ENCODE measurements around the gene SGMS2. TPM values are rescaled to one million over a fixed set of nuclear protein-coding genes. Genes with fewer than 3 reads are reported as not detected.

SGMS2 gene
- total and polyA plus RNA-seq, 2 of the 13 experiments (the other 11 are each of a cell fraction or from before 2014, with no cell fraction given), result 1.2 to 1.7 TPM

DNA sequence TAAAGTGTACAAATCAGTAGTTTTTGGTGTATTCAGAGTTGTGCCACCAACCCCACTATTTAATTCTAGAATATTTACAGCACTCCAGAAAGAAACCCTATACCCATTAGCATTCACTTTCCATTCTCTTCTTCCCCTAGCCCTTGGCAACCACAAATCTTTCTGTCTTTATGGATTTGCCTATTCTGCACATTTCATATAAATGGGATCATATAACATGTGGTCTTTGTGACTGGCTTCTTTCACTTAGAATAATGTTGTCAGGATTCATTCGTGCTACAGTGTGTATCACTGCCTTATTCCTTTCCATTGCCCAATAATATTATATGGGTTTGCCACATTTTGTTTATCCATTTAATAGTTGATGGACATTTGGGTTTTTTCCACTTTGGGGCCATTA is 32.2 kb downstream of the SGMS2 start (continued):
- TF ChIP-seq, protein P1, sequence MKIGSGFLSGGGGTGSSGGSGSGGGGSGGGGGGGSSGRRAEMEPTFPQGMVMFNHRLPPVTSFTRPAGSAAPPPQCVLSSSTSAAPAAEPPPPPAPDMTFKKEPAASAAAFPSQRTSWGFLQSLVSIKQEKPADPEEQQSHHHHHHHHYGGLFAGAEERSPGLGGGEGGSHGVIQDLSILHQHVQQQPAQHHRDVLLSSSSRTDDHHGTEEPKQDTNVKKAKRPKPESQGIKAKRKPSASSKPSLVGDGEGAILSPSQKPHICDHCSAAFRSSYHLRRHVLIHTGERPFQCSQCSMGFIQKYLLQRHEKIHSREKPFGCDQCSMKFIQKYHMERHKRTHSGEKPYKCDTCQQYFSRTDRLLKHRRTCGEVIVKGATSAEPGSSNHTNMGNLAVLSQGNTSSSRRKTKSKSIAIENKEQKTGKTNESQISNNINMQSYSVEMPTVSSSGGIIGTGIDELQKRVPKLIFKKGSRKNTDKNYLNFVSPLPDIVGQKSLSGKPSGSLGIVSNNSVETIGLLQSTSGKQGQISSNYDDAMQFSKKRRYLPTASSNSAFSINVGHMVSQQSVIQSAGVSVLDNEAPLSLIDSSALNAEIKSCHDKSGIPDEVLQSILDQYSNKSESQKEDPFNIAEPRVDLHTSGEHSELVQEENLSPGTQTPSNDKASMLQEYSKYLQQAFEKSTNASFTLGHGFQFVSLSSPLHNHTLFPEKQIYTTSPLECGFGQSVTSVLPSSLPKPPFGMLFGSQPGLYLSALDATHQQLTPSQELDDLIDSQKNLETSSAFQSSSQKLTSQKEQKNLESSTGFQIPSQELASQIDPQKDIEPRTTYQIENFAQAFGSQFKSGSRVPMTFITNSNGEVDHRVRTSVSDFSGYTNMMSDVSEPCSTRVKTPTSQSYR (CRISPR knock-in tag; IDR thresholded peaks at IDR 0.05; ENCODE audit: borderline replicate concordance), result no peak
- TF ChIP-seq, protein P2, sequence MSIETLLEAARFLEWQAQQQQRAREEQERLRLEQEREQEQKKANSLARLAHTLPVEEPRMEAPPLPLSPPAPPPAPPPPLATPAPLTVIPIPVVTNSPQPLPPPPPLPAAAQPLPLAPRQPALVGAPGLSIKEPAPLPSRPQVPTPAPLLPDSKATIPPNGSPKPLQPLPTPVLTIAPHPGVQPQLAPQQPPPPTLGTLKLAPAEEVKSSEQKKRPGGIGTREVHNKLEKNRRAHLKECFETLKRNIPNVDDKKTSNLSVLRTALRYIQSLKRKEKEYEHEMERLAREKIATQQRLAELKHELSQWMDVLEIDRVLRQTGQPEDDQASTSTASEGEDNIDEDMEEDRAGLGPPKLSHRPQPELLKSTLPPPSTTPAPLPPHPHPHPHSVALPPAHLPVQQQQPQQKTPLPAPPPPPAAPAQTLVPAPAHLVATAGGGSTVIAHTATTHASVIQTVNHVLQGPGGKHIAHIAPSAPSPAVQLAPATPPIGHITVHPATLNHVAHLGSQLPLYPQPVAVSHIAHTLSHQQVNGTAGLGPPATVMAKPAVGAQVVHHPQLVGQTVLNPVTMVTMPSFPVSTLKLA (IDR thresholded peaks at IDR 0.05), result no peak
- TF ChIP-seq KDM4B (CRISPR knock-in tag; IDR thresholded peaks at IDR 0.05), result no peak
- TF ChIP-seq MAFF (IDR thresholded peaks at IDR 0.05; ENCODE audit: low read depth, low read length), result no peak
- no peak for TF ChIP-seq CC2D1A (CRISPR knock-in tag; IDR thresholded peaks at IDR 0.05)
- TF ChIP-seq ZNF629 (CRISPR knock-in tag; conservative IDR thresholded peaks at IDR 0.05), result no peak

DNA sequence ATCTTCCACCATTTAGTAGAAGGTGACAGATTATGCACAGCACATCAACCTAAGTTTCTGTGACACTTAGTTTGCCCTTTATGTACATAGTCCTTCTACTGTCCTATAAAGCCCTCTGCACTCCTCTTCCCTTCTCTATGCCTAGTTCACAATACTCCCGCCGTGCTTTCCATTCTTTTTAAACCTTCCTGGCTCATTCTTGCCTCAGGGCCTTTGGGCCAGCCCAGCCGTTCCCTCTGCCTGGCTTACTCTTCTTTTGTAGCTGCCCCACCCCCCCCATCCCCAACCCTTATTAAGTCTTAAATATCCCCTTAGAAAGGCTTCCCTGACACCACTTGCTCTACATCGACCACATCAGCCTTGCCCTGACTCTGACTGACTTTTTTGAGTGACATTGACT is 33.0 kb downstream of the SGMS2 start:
- ChIA-PET CTCF (ENCODE audit: low intra/inter-chr PET ratio, low total read pairs) (no interaction called here), POLR2A (no interaction called here)
- Histone ChIP-seq H3K4me2 (ENCODE audit: low read depth, low read length) (no peak overlapping the region), H3K4me3 (replicated peaks in 1 of 3; ENCODE audit: insufficient read depth in 1 of 3, low read depth in 2 of 3, low read length in 3 of 3) (no peak overlapping the region), H3K36me3 (replicated peaks in 1 of 2; ENCODE audit: control insufficient read depth in 1 of 2, insufficient read depth in 2 of 2, low read length in 2 of 2) (no peaks in the 10 kb centered on the region), H3K27ac (ENCODE audit: extremely low read length, insufficient read depth, low read length) (no peak overlapping the region), H3K9ac (ENCODE audit: insufficient read depth, low read depth, low read length) (no peak overlapping the region), H3K9me3 (ENCODE audit: low read length) (no peaks in the 10 kb centered on the region), H2AFZ (ENCODE audit: low read length) (no peak overlapping the region), H3K27me3 (ENCODE audit: control insufficient read depth in 1 of 2, insufficient read depth in 2 of 2, low read length in 2 of 2) (no peaks in the 10 kb centered on the region), H3K79me2 (ENCODE audit: insufficient read depth, low read length) (no peaks in the 10 kb centered on the region), H3K4me1 (ENCODE audit: insufficient read depth, low read length) (no peaks in the 10 kb centered on the region), H4K20me1 (ENCODE audit: insufficient read depth, low read length) (no peaks in the 10 kb centered on the region)
- in situ Hi-C loops (cut with HindIII; ENCODE audit: extremely low pct_ligation_motif_present, low pct_unique_long_range_greater_than_20kb) (no loop called here), intact Hi-C loops (cut with micrococcal nuclease; ENCODE audit: unreplicated experiment) (no loop called here)
- 75% methylated on average over 4 of the region's 4 CpGs for WGBS (ENCODE audit: low lambda C conversion rate)
- ATAC-seq (no peak), FAIRE-seq (no peak), DNase-seq (ENCODE audit: low spot score) (no peak)
- no TSS peak for BruUV-seq (replicated peaks)
- TF ChIP-seq, protein P3, sequence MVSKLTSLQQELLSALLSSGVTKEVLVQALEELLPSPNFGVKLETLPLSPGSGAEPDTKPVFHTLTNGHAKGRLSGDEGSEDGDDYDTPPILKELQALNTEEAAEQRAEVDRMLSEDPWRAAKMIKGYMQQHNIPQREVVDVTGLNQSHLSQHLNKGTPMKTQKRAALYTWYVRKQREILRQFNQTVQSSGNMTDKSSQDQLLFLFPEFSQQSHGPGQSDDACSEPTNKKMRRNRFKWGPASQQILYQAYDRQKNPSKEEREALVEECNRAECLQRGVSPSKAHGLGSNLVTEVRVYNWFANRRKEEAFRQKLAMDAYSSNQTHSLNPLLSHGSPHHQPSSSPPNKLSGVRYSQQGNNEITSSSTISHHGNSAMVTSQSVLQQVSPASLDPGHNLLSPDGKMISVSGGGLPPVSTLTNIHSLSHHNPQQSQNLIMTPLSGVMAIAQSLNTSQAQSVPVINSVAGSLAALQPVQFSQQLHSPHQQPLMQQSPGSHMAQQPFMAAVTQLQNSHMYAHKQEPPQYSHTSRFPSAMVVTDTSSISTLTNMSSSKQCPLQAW (CRISPR knock-in tag; IDR thresholded peaks at IDR 0.05), result no peak
- TF ChIP-seq RFX1 (IDR thresholded peaks at IDR 0.05) (no peak), EED (CRISPR knock-in tag; IDR thresholded peaks at IDR 0.05) (no peak), CCDC6 (CRISPR knock-in tag; IDR thresholded peaks at IDR 0.05) (no peak), SIX1 (CRISPR knock-in tag; IDR thresholded peaks at IDR 0.05; ENCODE audit: borderline replicate concordance) (no peak), KLF9 (CRISPR knock-in tag; IDR thresholded peaks at IDR 0.05; ENCODE audit: low read depth) (no peak), GABPA (IDR thresholded peaks at IDR 0.05; ENCODE audit: low read depth, low read length) (no peak), GABPA (CRISPR knock-in tag; IDR thresholded peaks at IDR 0.05; ENCODE audit: low read depth) (no peak), AGO1 (IDR thresholded peaks at IDR 0.05; ENCODE audit: low read depth, low read length, poor library complexity, severe bottlenecking) (no peak), NR2F1 (CRISPR knock-in tag; IDR thresholded peaks at IDR 0.05) (no peak), ZFX (CRISPR knock-in tag; IDR thresholded peaks at IDR 0.05; ENCODE audit: low read depth) (no peak)
- TF ChIP-seq, protein P4, sequence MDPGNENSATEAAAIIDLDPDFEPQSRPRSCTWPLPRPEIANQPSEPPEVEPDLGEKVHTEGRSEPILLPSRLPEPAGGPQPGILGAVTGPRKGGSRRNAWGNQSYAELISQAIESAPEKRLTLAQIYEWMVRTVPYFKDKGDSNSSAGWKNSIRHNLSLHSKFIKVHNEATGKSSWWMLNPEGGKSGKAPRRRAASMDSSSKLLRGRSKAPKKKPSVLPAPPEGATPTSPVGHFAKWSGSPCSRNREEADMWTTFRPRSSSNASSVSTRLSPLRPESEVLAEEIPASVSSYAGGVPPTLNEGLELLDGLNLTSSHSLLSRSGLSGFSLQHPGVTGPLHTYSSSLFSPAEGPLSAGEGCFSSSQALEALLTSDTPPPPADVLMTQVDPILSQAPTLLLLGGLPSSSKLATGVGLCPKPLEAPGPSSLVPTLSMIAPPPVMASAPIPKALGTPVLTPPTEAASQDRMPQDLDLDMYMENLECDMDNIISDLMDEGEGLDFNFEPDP (CRISPR knock-in tag; conservative IDR thresholded peaks at IDR 0.05), result no peak
